Stomach (tissue), 9 donors: ENCODE results near the gene PRSS27. TPM values are rescaled to one million over a fixed set of nuclear protein-coding genes. Genes with fewer than 3 reads are reported as not detected.
A peak's percentile ranks its signal among the peaks of the same experiment; 100 is the strongest.

ENCODE experiments used
- DNase-seq, 2 donors: peaks; one replicate each; pipeline versions ENCODE4 v3.0.0 to v3.0.0-alpha.2; 2013 to 2019
- H3K27ac ChIP-seq, 5 donors: fragments of 200-600 bp in 4 of 5; sonication (generic) in 4 of 5; one replicate each; pipeline ENCODE4 v1.5.1; 2013 to 2019; ENCODE audit warnings: mild to moderate bottlenecking in 1 of 5, moderate library complexity in 1 of 5
- H3K27me3 ChIP-seq, 3 donors: fragments of 200-600 bp; sonication (generic); one replicate each; pipeline ENCODE4 v1.5.1; 2017 to 2019; ENCODE audit warnings: mixed run types in 1 of 3
- H3K36me3 ChIP-seq, 4 donors: fragments of 200-600 bp; sonication (generic); 1 replicate in 3 of 4; 2 replicates in 1 of 4; pipeline ENCODE4 v1.5.1; 2016 to 2019
- H3K4me1 ChIP-seq, 4 donors: fragments of 200-600 bp; sonication (generic); one replicate each; pipeline ENCODE4 v1.5.1; 2016 to 2019
- H3K4me3 ChIP-seq, 4 donors: fragments of 200-600 bp; sonication (generic) in 3 of 4; one replicate each; pipeline ENCODE4 v1.5.1; 2016 to 2019; ENCODE audit warnings: mild to moderate bottlenecking in 1 of 4
- H3K9me3 ChIP-seq, 4 donors: fragments of 200-600 bp; sonication (generic); one replicate each; pipeline ENCODE4 v1.5.1; 2016 to 2019
- EP300 ChIP-seq: sonication (generic); formaldehyde crosslinking; IDR thresholded peaks from one replicate; pipeline ENCODE4 v1.6.1; 2017; ENCODE audit warnings: antibody characterized with exemption
- POLR2A ChIP-seq, 4 donors: fragments of 450-650 bp; IDR thresholded peaks; one replicate each; pipeline ENCODE4 v1.6.1; 2016; ENCODE audit warnings: antibody characterized with exemption in 4 of 4, control low read depth in 2 of 4, mild to moderate bottlenecking in 1 of 4, moderate library complexity in 1 of 4
- POLR2AphosphoS5 ChIP-seq, 3 donors: sonication (generic); formaldehyde crosslinking; IDR thresholded peaks; one replicate each; pipeline ENCODE4 v1.6.1; 2016; ENCODE audit warnings: antibody characterized with exemption in 3 of 3
- WGBS, 5 donors: extraction: QIAGEN DNeasy Blood & Tissue Kit in 3 of 5; methylation state at CpG; one replicate each; pipeline versions ENCODE4 v1.1.5 to v1.1.7; 2013 to 2018; 5-methylcytosine and 5-hydroxymethylcytosine counted together
- intact Hi-C: fragments of 100-400 bp; cut with DNase I; formaldehyde crosslinking; loops from one replicate; pipeline ENCODE4 v1.15.1; 2023; ENCODE audit warnings: low total_unique reads
- polyA plus RNA-seq, 3 donors: library from polyadenylated mRNA; stranded (reverse); fragments of 200-250 nt; gene quantifications; one replicate each; pipeline ENCODE4 v1.2.3, GENCODE V29; 2013
- total RNA-seq, 5 donors: library from RNA; depleted of rRNA; stranded (reverse); fragments of >200 nt; gene quantifications; one replicate each; pipeline versions ENCODE4 v1.1.0 to v1.2.3, GENCODE V29; 2014 to 2016
- TF ChIP-seq, protein P1 (sequence below), 7 experiments: fragments of 450-650 bp in 4 of 7; fragments of 200-600 bp in 3 of 7; sonication (generic) in 3 of 7; IDR thresholded peaks; one replicate each; pipeline ENCODE4 v1.5.1; 2016 to 2019; ENCODE audit warnings: antibody characterized with exemption in 7 of 7, control low read depth in 2 of 7, mild to moderate bottlenecking in 1 of 7
- donor health status: healthy with polysubstance abuse.
- donor health status: Bipolar disorder and iron deficiency.
- donor health status: healthy.

Gene PRSS27
- total and polyA plus RNA-seq, 8 donors: 0.50 to 74.4 (median 0.66) TPM; not detected in 4

DNA sequence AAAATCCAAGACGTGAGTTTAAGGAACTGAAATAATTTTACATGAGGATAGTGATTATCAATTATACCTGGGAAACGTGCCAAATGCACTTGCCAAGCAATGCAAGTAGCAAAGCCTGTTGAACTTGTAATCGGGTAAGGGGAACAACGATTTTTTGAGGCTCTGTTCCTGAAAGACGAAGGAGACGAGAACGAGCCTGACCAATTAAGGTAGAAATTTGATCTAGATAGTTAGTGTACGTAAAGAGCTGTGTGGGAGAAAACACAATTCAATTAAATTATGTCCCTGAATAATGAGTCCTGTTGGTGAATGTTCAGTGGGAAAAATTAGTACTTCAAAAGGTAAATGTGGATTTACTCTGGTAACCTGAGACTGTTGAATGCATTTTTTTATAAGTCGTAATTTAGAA lies 55.4 kb downstream of the PRSS27 start:
- peaks cover under 1 to 38% (median 15%) of the 10 kb centered on the region in 4 donors for H3K4me1 ChIP-seq
- intact Hi-C loops: no loop called here
- peak; percentile 45 to 74 for DNase-seq
- H3K27me3 ChIP-seq: no peaks in the 10 kb centered on the region
- no peak overlapping the region for H3K4me3 ChIP-seq
- TF ChIP-seq POLR2A (IDR thresholded peaks at IDR 0.05) (no peak), POLR2AphosphoS5 (IDR thresholded peaks at IDR 0.05) (peak in 1 of 3 donors; percentile 16)
- TF ChIP-seq, protein P1, sequence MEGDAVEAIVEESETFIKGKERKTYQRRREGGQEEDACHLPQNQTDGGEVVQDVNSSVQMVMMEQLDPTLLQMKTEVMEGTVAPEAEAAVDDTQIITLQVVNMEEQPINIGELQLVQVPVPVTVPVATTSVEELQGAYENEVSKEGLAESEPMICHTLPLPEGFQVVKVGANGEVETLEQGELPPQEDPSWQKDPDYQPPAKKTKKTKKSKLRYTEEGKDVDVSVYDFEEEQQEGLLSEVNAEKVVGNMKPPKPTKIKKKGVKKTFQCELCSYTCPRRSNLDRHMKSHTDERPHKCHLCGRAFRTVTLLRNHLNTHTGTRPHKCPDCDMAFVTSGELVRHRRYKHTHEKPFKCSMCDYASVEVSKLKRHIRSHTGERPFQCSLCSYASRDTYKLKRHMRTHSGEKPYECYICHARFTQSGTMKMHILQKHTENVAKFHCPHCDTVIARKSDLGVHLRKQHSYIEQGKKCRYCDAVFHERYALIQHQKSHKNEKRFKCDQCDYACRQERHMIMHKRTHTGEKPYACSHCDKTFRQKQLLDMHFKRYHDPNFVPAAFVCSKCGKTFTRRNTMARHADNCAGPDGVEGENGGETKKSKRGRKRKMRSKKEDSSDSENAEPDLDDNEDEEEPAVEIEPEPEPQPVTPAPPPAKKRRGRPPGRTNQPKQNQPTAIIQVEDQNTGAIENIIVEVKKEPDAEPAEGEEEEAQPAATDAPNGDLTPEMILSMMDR (IDR thresholded peaks at IDR 0.05): no peak
- H3K9me3 ChIP-seq: no peaks in the 10 kb centered on the region
- H3K36me3 ChIP-seq: peaks cover 12 to 39% (median 34%) of the 10 kb centered on the region in 4 donors
- WGBS, 5 donors: 26 to 34% (median 30%) methylated on average over 9 of the region's 9 CpGs
- H3K27ac ChIP-seq: peak overlapping the region; percentile 32 to 73 (median 66)

DNA sequence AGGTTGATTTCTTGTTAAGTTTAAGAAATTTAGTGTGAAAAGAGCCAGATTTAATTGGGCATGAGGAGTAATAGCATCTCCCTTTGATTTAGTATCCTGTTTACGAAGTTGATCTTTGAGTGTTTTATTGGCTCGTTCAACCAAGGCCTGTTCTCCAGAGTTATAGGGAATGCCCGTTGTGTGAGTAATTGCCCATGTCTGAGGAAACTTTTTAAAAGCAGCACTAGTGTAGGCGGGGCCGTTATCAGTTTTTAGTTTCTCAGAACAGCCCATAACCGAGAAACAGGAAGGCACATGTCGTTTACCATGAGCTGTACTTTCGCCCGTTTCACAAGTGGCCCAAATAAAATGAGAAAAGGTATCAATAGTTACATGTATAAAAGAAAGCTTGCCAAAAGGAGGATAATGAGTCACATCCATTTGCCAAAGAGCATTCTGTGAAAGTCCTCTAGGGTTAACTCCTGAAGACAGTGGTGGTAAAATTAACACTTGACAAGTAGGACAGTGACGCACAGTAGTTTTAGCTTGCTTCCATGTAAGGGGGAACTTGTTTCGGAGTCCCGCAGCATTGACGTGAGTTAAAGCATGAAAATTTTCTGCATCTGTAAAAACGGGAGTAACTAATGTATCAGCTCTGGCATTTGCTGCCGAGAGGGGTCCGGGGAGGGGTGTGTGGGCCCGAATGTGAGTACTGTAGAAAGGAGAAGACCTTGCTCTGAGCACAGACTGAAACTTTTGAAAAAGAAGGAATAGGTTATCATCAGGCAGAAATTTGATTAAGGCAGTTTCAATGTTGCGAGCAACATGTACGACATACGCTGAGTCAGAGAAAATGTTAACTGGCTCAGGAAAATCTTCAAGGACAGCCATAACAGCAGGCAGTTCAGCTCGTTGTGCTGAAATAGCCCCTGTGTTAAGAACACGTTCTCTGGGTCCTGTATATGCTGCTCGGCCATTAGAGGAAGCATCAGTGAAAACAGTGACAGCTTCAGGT lies 56.2 kb downstream of the PRSS27 start:
- no peaks in the 10 kb centered on the region for H3K9me3 ChIP-seq
- peak in 1 of 2 donors; percentile 47 for DNase-seq
- TF ChIP-seq EP300: no peak
- H3K27ac ChIP-seq: peak overlapping the region; percentile 59 to 74 (median 68)
- H3K27me3 ChIP-seq: no peaks in the 10 kb centered on the region
- H3K4me3 ChIP-seq: no peak overlapping the region
- H3K36me3 ChIP-seq: peaks cover 11 to 31% (median 28%) of the 10 kb centered on the region in 4 donors
- intact Hi-C loops: no loop called here
- WGBS, 5 donors: 32 to 40% (median 34%) methylated on average over 23 of the region's 23 CpGs
- H3K4me1 ChIP-seq: peaks cover 0 to 35% (median 15%) of the 10 kb centered on the region in 4 donors

Other genes starting within 250 kb of the PRSS27 start
- 1 to 10 TPM in 1 of 5 donors, not detected in 4; 1.8 TPM for gene NTN3, start 248.9 kb downstream of the PRSS27 start, total RNA-seq
- gene NTN3, start 248.9 kb downstream of the PRSS27 start, polyA plus RNA-seq: not detected
- gene TBC1D24, start 245.1 kb downstream of the PRSS27 start, total RNA-seq: 10 to 100 TPM in 4 of 5 donors, 1 to 10 TPM in 1; 5.0 to 35.6 (median 18.7) TPM
- 1 to 10 TPM; 3.2 to 4.2 (median 3.4) TPM for gene TBC1D24, start 245.1 kb downstream of the PRSS27 start, polyA plus RNA-seq
- gene ATP6V0C, start 206.3 kb downstream of the PRSS27 start, total RNA-seq: 100 to 1,000 TPM in 2 of 5 donors, 10 to 100 TPM in 2, 1 to 10 TPM in 1; 8.1 to 169 (median 68.3) TPM
- gene ATP6V0C, start 206.3 kb downstream of the PRSS27 start, polyA plus RNA-seq: 100 to 1,000 TPM in 1 of 3 donors, 10 to 100 TPM in 2; 49.8 to 113 (median 82.3) TPM
- 10 to 100 TPM; 13.4 to 76.8 (median 28.7) TPM for gene AMDHD2, start 199.9 kb downstream of the PRSS27 start, total RNA-seq
- gene AMDHD2, start 199.9 kb downstream of the PRSS27 start, polyA plus RNA-seq: 10 to 100 TPM; 17.2 to 24.7 (median 21.1) TPM
- gene CEMP1, start 188.8 kb downstream of the PRSS27 start, total RNA-seq: under 1 TPM in 1 of 5 donors, not detected in 4; 0.58 TPM
- gene CEMP1, start 188.8 kb downstream of the PRSS27 start, polyA plus RNA-seq: under 1 TPM in 2 of 3 donors, not detected in 1; 0.43 to 0.61 TPM
- 10 to 100 TPM; 18.7 to 86.9 (median 33.4) TPM for gene PDPK1, start 182.2 kb downstream of the PRSS27 start, total RNA-seq
- 10 to 100 TPM in 1 of 3 donors, 1 to 10 TPM in 2; 7.0 to 18.3 (median 9.2) TPM for gene PDPK1, start 182.2 kb downstream of the PRSS27 start, polyA plus RNA-seq
- 10 to 100 TPM in 4 of 5 donors, under 1 TPM in 1; 0.89 to 45.6 (median 27.2) TPM for gene KCTD5, start 37.7 kb downstream of the PRSS27 start, total RNA-seq
- 10 to 100 TPM; 14.4 to 28.6 (median 14.7) TPM for gene KCTD5, start 37.7 kb downstream of the PRSS27 start, polyA plus RNA-seq
- gene SRRM2, start 32.4 kb upstream of the PRSS27 start, total RNA-seq: 1,000 to 10,000 TPM in 2 of 5 donors, 100 to 1,000 TPM in 3; 142 to 2,165 (median 929) TPM
- gene SRRM2, start 32.4 kb upstream of the PRSS27 start, polyA plus RNA-seq: 100 to 1,000 TPM; 151 to 384 (median 321) TPM
- 100 to 1,000 TPM in 4 of 5 donors, 10 to 100 TPM in 1; 68.1 to 279 (median 174) TPM for gene ELOB, start 57.1 kb upstream of the PRSS27 start, total RNA-seq
- 100 to 1,000 TPM; 386 to 713 (median 456) TPM for gene ELOB, start 57.1 kb upstream of the PRSS27 start, polyA plus RNA-seq
- gene PRSS33, start 67.3 kb upstream of the PRSS27 start, total RNA-seq: not detected
- not detected for gene PRSS33, start 67.3 kb upstream of the PRSS27 start, polyA plus RNA-seq
- gene PRSS41, start 78.2 kb upstream of the PRSS27 start, total RNA-seq: not detected
- not detected for gene PRSS41, start 78.2 kb upstream of the PRSS27 start, polyA plus RNA-seq
- gene PRSS21, start 97.0 kb upstream of the PRSS27 start, total RNA-seq: 1 to 10 TPM in 1 of 5 donors, not detected in 4; 1.1 TPM
- 1 to 10 TPM in 1 of 3 donors, under 1 TPM in 2; 0.50 to 2.9 (median 0.65) TPM for gene PRSS21, start 97.0 kb upstream of the PRSS27 start, polyA plus RNA-seq
- gene ZG16B, start 110.1 kb upstream of the PRSS27 start, total RNA-seq: 10 to 100 TPM in 2 of 5 donors, not detected in 3; 15.6 to 39.0 TPM
- 10 to 100 TPM; 13.0 to 35.4 (median 22.3) TPM for gene ZG16B, start 110.1 kb upstream of the PRSS27 start, polyA plus RNA-seq
- gene PRSS22, start 137.9 kb upstream of the PRSS27 start, total RNA-seq: 10 to 100 TPM in 2 of 5 donors, 1 to 10 TPM in 2, not detected in 1; 1.8 to 33.2 (median 9.8) TPM
- 10 to 100 TPM in 2 of 3 donors, 1 to 10 TPM in 1; 5.2 to 62.2 (median 22.7) TPM for gene PRSS22, start 137.9 kb upstream of the PRSS27 start, polyA plus RNA-seq
- 10 to 100 TPM; 19.6 to 76.4 (median 52.4) TPM for gene FLYWCH2, start 163.0 kb upstream of the PRSS27 start, total RNA-seq
- gene FLYWCH2, start 163.0 kb upstream of the PRSS27 start, polyA plus RNA-seq: 10 to 100 TPM; 30.1 to 43.4 (median 39.0) TPM
- 100 to 1,000 TPM in 1 of 5 donors, 10 to 100 TPM in 4; 10.5 to 121 (median 26.5) TPM for gene FLYWCH1, start 191.7 kb upstream of the PRSS27 start, total RNA-seq
- 10 to 100 TPM in 2 of 3 donors, 1 to 10 TPM in 1; 8.1 to 18.1 (median 12.0) TPM for gene FLYWCH1, start 191.7 kb upstream of the PRSS27 start, polyA plus RNA-seq
- gene KREMEN2, start 244.1 kb upstream of the PRSS27 start, total RNA-seq: under 1 TPM in 1 of 5 donors, not detected in 4; 0.37 TPM
- gene KREMEN2, start 244.1 kb upstream of the PRSS27 start, polyA plus RNA-seq: 1 to 10 TPM in 1 of 3 donors, not detected in 2; 1.1 TPM
- gene PAQR4, start 249.1 kb upstream of the PRSS27 start, total RNA-seq: 10 to 100 TPM in 2 of 5 donors, 1 to 10 TPM in 3; 4.8 to 43.2 (median 8.4) TPM
- gene PAQR4, start 249.1 kb upstream of the PRSS27 start, polyA plus RNA-seq: 10 to 100 TPM in 2 of 3 donors, 1 to 10 TPM in 1; 2.7 to 15.3 (median 10.9) TPM